Measurements from ENCODE around the gene SLC44A1. TPM values are rescaled to one million over a fixed set of nuclear protein-coding genes. Genes with fewer than 3 reads are reported as not detected.

SLC44A1 gene
- total RNA-seq, 1 experiment from 2014 or later, result 15.2 TPM

DNA sequence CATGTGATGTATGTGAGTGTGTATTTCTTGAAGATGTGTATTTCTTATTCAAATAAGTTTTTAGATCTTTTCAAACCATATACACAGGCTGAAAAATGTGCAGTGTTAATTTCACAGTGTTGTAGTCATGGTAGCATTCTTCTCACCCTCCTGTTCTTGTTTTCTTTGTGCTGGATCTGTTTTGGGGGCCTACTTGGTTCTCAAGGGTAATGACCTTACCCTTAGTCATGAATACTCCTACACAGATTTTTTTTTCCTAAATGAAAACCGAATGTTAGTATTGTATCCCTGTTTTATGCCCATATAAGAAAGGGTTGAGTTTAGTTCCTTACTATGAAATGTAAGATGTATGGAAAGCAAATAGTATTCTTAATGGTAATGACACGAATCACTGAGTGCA, 88.0 kb downstream of the SLC44A1 start:
- Mint-ChIP-seq H3K4me1 (ENCODE audit: insufficient read depth, unreplicated experiment) (no peaks in the 10 kb centered on the region), H3K4me3 (ENCODE audit: unreplicated experiment) (no peak overlapping the region), H3K9me3 (ENCODE audit: unreplicated experiment) (no peaks in the 10 kb centered on the region), H3K27ac (ENCODE audit: low read depth, unreplicated experiment) (no peak overlapping the region), H3K36me3 (ENCODE audit: insufficient read depth, unreplicated experiment) (peaks cover 6% of the 10 kb centered on the region), H3K27me3 (ENCODE audit: insufficient read depth, unreplicated experiment) (no peaks in the 10 kb centered on the region)
- no TSS peak for BruUV-seq (replicated peaks)
- DNase-seq (ENCODE audit: unreplicated experiment), result no peak
- no peak for TF ChIP-seq CTCF (IDR thresholded peaks at IDR 0.05; ENCODE audit: unreplicated experiment)
- POLR2A ChIA-PET, result no interaction called here
- CTCF ChIA-PET, result interaction anchor here (0.7 to 1.2 kb wide), 2 partner anchors 17 to 488 kb away, joined by 3 read pairs; no protein-coding TSS in a partner anchor
- intact Hi-C loops (cut with micrococcal nuclease), result no loop called here

DNA sequence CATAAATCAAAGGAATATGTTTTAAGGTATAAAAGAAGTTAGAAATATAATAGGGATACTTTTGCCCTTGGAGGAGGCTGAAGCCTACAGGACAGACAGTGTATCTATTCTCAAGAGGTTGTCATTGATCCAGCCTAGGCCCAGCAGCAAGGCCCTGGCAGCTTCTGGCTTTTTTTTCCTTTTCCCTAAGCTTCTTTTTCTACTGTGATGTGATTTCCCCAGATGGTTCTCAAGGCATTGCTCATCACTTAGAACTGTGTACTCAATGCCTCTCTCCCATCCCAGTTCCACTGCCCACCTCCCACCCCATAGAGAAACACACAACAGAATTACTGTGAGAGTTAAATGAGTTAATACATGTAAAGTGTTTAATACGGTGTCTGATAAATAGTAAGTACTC, 88.6 kb downstream of the SLC44A1 start:
- POLR2A ChIA-PET, result no interaction called here
- BruUV-seq (replicated peaks), result no TSS peak
- intact Hi-C loops (cut with micrococcal nuclease), result no loop called here
- no peak overlapping the region for H3K27ac Mint-ChIP-seq (ENCODE audit: low read depth, unreplicated experiment)
- H3K4me3 Mint-ChIP-seq (ENCODE audit: unreplicated experiment), result no peak overlapping the region
- no peak for TF ChIP-seq CTCF (IDR thresholded peaks at IDR 0.05; ENCODE audit: unreplicated experiment)
- H3K4me1 Mint-ChIP-seq (ENCODE audit: insufficient read depth, unreplicated experiment), result no peaks in the 10 kb centered on the region
- no peaks in the 10 kb centered on the region for H3K27me3 Mint-ChIP-seq (ENCODE audit: insufficient read depth, unreplicated experiment)
- no peak for DNase-seq (ENCODE audit: unreplicated experiment)
- no peaks in the 10 kb centered on the region for H3K9me3 Mint-ChIP-seq (ENCODE audit: unreplicated experiment)
- CTCF ChIA-PET, result interaction anchor here (1.2 kb wide), 1 partner anchor 489 kb away, joined by 3 read pairs; no protein-coding TSS in a partner anchor
- H3K36me3 Mint-ChIP-seq (ENCODE audit: insufficient read depth, unreplicated experiment), result peaks cover 6% of the 10 kb centered on the region

- TF ChIP-seq CTCF (IDR thresholded peaks at IDR 0.05; ENCODE audit: unreplicated experiment), result no peak
- no peak overlapping the region for H3K27ac Mint-ChIP-seq (ENCODE audit: low read depth, unreplicated experiment)
- intact Hi-C loops (cut with micrococcal nuclease), result no loop called here
- DNase-seq (ENCODE audit: unreplicated experiment), result no peak
- CTCF ChIA-PET, result no interaction called here
- no TSS peak for BruUV-seq (replicated peaks)
- no peaks in the 10 kb centered on the region for H3K9me3 Mint-ChIP-seq (ENCODE audit: unreplicated experiment)
- no peak overlapping the region for H3K4me3 Mint-ChIP-seq (ENCODE audit: unreplicated experiment)
- H3K36me3 Mint-ChIP-seq (ENCODE audit: insufficient read depth, unreplicated experiment), result peaks cover 6% of the 10 kb centered on the region
- H3K27me3 Mint-ChIP-seq (ENCODE audit: insufficient read depth, unreplicated experiment), result no peaks in the 10 kb centered on the region
- H3K4me1 Mint-ChIP-seq (ENCODE audit: insufficient read depth, unreplicated experiment), result no peaks in the 10 kb centered on the region
- POLR2A ChIA-PET, result no interaction called here
Measured at GRCh38 chr9:105333811-105334210, 89.4 kb downstream of the SLC44A1 start.

DNA sequence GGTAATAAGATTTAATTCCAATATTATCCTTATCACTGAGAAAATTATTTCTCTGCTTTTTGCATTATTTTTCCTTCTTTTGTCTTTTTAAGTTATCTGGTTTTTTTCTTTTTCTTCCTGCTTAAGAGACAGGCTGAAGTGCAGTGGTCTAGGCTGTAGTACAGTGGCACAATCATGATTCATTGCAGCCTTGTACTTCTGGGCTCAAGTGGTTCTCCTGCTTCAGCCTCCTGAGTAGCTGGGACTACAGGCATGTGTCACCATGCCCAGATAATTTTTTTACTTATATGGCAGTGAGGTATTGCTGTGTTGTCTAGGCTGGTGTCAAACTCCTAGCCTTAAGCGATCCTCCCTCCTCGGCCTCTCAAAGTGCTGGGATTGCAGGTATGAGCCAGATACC, 93.9 kb downstream of the SLC44A1 start:
- intact Hi-C loops (cut with micrococcal nuclease), result no loop called here
- H3K4me3 Mint-ChIP-seq (ENCODE audit: unreplicated experiment), result no peak overlapping the region
- H3K27me3 Mint-ChIP-seq (ENCODE audit: insufficient read depth, unreplicated experiment), result no peaks in the 10 kb centered on the region
- no peaks in the 10 kb centered on the region for H3K9me3 Mint-ChIP-seq (ENCODE audit: unreplicated experiment)
- H3K36me3 Mint-ChIP-seq (ENCODE audit: insufficient read depth, unreplicated experiment), result peaks cover 6% of the 10 kb centered on the region
- no TSS peak for BruUV-seq (replicated peaks)
- no peak for DNase-seq (ENCODE audit: unreplicated experiment)
- ChIA-PET CTCF (interaction anchor here (0.5 to 0.6 kb wide), 2 partner anchors 107 to 242 kb away, joined by 3 read pairs; no protein-coding TSS in a partner anchor), POLR2A (no interaction called here)
- TF ChIP-seq CTCF (IDR thresholded peaks at IDR 0.05; ENCODE audit: unreplicated experiment), result no peak
- H3K27ac Mint-ChIP-seq (ENCODE audit: low read depth, unreplicated experiment), result no peak overlapping the region
- peaks cover 6% of the 10 kb centered on the region for H3K4me1 Mint-ChIP-seq (ENCODE audit: insufficient read depth, unreplicated experiment)

All from MCF 10A (cell line).